Measurements from ENCODE around the gene GTPBP3. TPM values are rescaled to one million over a fixed set of nuclear protein-coding genes. Genes with fewer than 3 reads are reported as not detected.

Gene GTPBP3
- total RNA-seq, 1 donor from 2014 or later = 28.9 TPM

DNA sequence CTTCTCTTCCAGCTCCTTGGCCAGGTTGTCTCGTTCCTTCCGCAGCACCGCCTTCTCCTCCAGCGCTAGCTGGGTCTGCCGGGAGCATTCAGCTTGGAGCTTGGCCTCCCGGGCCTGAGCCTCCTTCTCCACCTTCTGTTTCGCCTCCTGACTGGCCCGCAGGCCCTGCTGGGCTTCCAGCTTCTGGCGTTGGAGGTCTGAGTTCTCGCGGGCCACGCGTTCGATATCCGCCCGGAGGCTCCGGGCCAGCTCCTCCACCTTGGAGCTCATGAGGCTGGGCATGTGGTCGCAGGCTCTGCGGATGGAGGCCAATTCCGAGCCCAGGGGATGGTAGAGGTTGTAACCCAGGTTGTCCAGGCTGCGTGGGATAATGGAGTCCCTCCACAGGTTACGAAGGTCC is 28.0 kb downstream of the GTPBP3 start:
- no peak for DNase-seq (ENCODE audit: extremely low spot score, unreplicated experiment)
- Mint-ChIP-seq H3K27me3 (ENCODE audit: unreplicated experiment) (peaks cover 8% of the 10 kb centered on the region), H3K9me3 (ENCODE audit: unreplicated experiment) (no peaks in the 10 kb centered on the region), H3K4me3 (ENCODE audit: unreplicated experiment) (no peak overlapping the region), H3K36me3 (ENCODE audit: unreplicated experiment) (no peaks in the 10 kb centered on the region), H3K4me1 (ENCODE audit: unreplicated experiment) (no peaks in the 10 kb centered on the region), H3K27ac (ENCODE audit: unreplicated experiment) (no peak overlapping the region)
- no peak for TF ChIP-seq CTCF (IDR thresholded peaks at IDR 0.05)

- no peaks in the 10 kb centered on the region for H3K9me3 Mint-ChIP-seq (ENCODE audit: unreplicated experiment)
- H3K36me3 Mint-ChIP-seq (ENCODE audit: unreplicated experiment) = no peaks in the 10 kb centered on the region
- no peak for TF ChIP-seq CTCF (IDR thresholded peaks at IDR 0.05)
- no peak overlapping the region for H3K4me3 Mint-ChIP-seq (ENCODE audit: unreplicated experiment)
- DNase-seq (ENCODE audit: extremely low spot score, unreplicated experiment) = no peak
- H3K27ac Mint-ChIP-seq (ENCODE audit: unreplicated experiment) = no peak overlapping the region
- H3K27me3 Mint-ChIP-seq (ENCODE audit: unreplicated experiment) = peaks cover under 1% of the 10 kb centered on the region
- H3K4me1 Mint-ChIP-seq (ENCODE audit: unreplicated experiment) = no peaks in the 10 kb centered on the region
These were observed 32.8 kb downstream of the GTPBP3 start for GRCh38 chr19:17370026-17370587.

- no peak within 1 kb of the TSS for H3K4me3 Mint-ChIP-seq (ENCODE audit: unreplicated experiment)
- H3K36me3 Mint-ChIP-seq (ENCODE audit: unreplicated experiment) = no peaks in the 10 kb centered on the region
- TF ChIP-seq CTCF (IDR thresholded peaks at IDR 0.05) = no peak
- peaks cover 3% of the 10 kb centered on the region for H3K4me1 Mint-ChIP-seq (ENCODE audit: unreplicated experiment)
- H3K27ac Mint-ChIP-seq (ENCODE audit: unreplicated experiment) = no peak within 1 kb of the TSS
- H3K27me3 Mint-ChIP-seq (ENCODE audit: unreplicated experiment) = no peaks in the 10 kb centered on the region
- DNase-seq (ENCODE audit: extremely low spot score, unreplicated experiment) = no peak
- H3K9me3 Mint-ChIP-seq (ENCODE audit: unreplicated experiment) = peaks cover 4% of the 10 kb centered on the region
These were observed 39.7 kb downstream of the GTPBP3 start, which contains the start of gene PLVAP for GRCh38 chr19:17376935-17377600. Gene PLVAP, minus strand, starts transcription at chr19:17377342. Its CDS starts 54 bp downstream, at chr19:17377288.

DNA sequence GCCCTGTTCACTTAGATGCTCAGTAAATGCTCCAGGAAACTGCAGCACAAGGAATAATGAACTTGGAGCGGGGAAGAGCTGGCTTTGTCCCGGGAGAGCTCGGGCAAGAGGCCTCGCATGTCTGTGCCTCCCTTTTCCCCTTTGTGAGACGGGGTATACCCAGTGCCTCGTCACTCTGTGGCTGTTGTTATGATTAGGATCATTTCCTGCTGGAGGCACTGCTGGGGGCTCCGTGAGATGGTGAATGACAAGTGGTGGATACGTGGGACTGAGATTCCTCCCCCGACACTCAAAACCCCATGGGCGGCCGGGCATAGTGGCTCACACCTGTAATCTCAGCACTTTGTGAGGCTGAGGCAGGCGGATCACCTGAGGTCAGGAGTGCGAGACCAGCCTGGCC is 40.9 kb downstream of the GTPBP3 start:
- no peak for TF ChIP-seq CTCF (IDR thresholded peaks at IDR 0.05)
- H3K27me3 Mint-ChIP-seq (ENCODE audit: unreplicated experiment) = no peaks in the 10 kb centered on the region
- H3K9me3 Mint-ChIP-seq (ENCODE audit: unreplicated experiment) = peaks cover 4% of the 10 kb centered on the region
- no peaks in the 10 kb centered on the region for H3K36me3 Mint-ChIP-seq (ENCODE audit: unreplicated experiment)
- H3K4me3 Mint-ChIP-seq (ENCODE audit: unreplicated experiment) = no peak overlapping the region
- H3K4me1 Mint-ChIP-seq (ENCODE audit: unreplicated experiment) = peaks cover 10% of the 10 kb centered on the region
- H3K27ac Mint-ChIP-seq (ENCODE audit: unreplicated experiment) = no peak overlapping the region
- no peak for DNase-seq (ENCODE audit: extremely low spot score, unreplicated experiment)

- Mint-ChIP-seq H3K9me3 (ENCODE audit: unreplicated experiment) (peaks cover 4% of the 10 kb centered on the region), H3K4me3 (ENCODE audit: unreplicated experiment) (no peak overlapping the region), H3K4me1 (ENCODE audit: unreplicated experiment) (peaks cover 10% of the 10 kb centered on the region), H3K27ac (ENCODE audit: unreplicated experiment) (no peak overlapping the region), H3K36me3 (ENCODE audit: unreplicated experiment) (no peaks in the 10 kb centered on the region), H3K27me3 (ENCODE audit: unreplicated experiment) (no peaks in the 10 kb centered on the region)
- no peak for TF ChIP-seq CTCF (IDR thresholded peaks at IDR 0.05)
- DNase-seq (ENCODE audit: extremely low spot score, unreplicated experiment) = no peak
These were observed 41.9 kb downstream of the GTPBP3 start for GRCh38 chr19:17379221-17379631.
